H1 (cell line): ENCODE results near the gene RNPEPL1. TPM values are rescaled to one million over a fixed set of nuclear protein-coding genes. Genes with fewer than 3 reads are reported as not detected.

Experiments used
- CTCF ChIA-PET: fragments of 300-600 bp; sonication (Branson Sonifier 250); formaldehyde crosslinking; loops from one replicate; lab custom pipeline; 2021; ENCODE audit not compliant: partially characterized antibody; lab: Charles Lee
- POLR2A ChIA-PET: fragments of 300-600 bp; sonication (Branson Sonifier 250); formaldehyde crosslinking; loops from one replicate; lab custom pipeline; 2021; ENCODE audit warnings: inconsistent platforms; ENCODE audit not compliant: partially characterized antibody; lab: Charles Lee
- DNase-seq, 2 experiments: peaks; one replicate each; pipeline versions ENCODE4 v3.0.0 to v3.0.0-alpha.2; 2010 to 2022; ENCODE audit warnings: low spot score in 2 of 2, low read depth in 1 of 2, mixed read lengths in 1 of 2
- FAIRE-seq: peaks from 2 replicates; lab custom pipeline; 2011; peaks lifted over from hg19 to GRCh38; lab: Jason Lieb, UNC
- H2AFZ ChIP-seq: 2 replicates; pipeline ENCODE4 v1.8.1; 2012; ENCODE audit warnings: low read length, inconsistent platforms
- H2AK5ac ChIP-seq: 2 replicates; pipeline ENCODE4 v1.6.1; 2013; ENCODE audit warnings: low read depth, low read length
- H2BK120ac ChIP-seq: replicated peaks from 2 replicates; pipeline ENCODE3; 2013; ENCODE audit warnings: low read depth, low read length, inconsistent platforms
- H2BK12ac ChIP-seq: 2 replicates; pipeline ENCODE4 v1.6.1; 2013; ENCODE audit warnings: low read depth, low read length
- H2BK15ac ChIP-seq: 2 replicates; pipeline ENCODE4 v1.6.1; 2013; ENCODE audit warnings: low read length
- H2BK20ac ChIP-seq: 2 replicates; pipeline ENCODE4 v1.6.1; 2013; ENCODE audit warnings: low read length
- H2BK5ac ChIP-seq: 2 replicates; pipeline ENCODE4 v1.6.1; 2013; ENCODE audit warnings: low read depth, low read length
- H3K14ac ChIP-seq: 2 replicates; pipeline ENCODE4 v1.6.1; 2013; ENCODE audit warnings: inconsistent platforms; ENCODE audit not compliant: insufficient read length
- H3K18ac ChIP-seq: 2 replicates; pipeline ENCODE4 v1.6.1; 2013; ENCODE audit warnings: low read length; ENCODE audit errors: extremely low read depth
- H3K23ac ChIP-seq: 2 replicates; pipeline ENCODE4 v1.6.1; 2013; ENCODE audit warnings: inconsistent platforms; ENCODE audit not compliant: insufficient read length
- H3K23me2 ChIP-seq: 2 replicates; pipeline ENCODE4 v1.6.1; 2013; ENCODE audit warnings: low read depth, low read length
- H3K27ac ChIP-seq: 2 replicates; pipeline ENCODE4 v1.6.1; 2011; ENCODE audit warnings: low read depth, low read length, inconsistent platforms
- H3K27me3 ChIP-seq, 4 experiments: replicated peaks in 1 of 4; 1 replicate in 1 of 4; 2 replicates in 3 of 4; pipeline versions ENCODE4 v1.6.1 to v1.8.1; 2011 to 2013; ENCODE audit warnings: low read length in 3 of 4, mild to moderate bottlenecking in 3 of 4, inconsistent platforms in 2 of 4, mixed read lengths in 2 of 4, moderate library complexity in 1 of 4; ENCODE audit not compliant: control insufficient read depth in 3 of 4, insufficient read depth in 3 of 4; ENCODE audit errors: extremely low read depth in 1 of 4
- H3K36me3 ChIP-seq, 4 experiments: 2 replicates each; pipeline versions ENCODE4 v1.6.1 to v1.8.1; 2011 to 2013; ENCODE audit warnings: mild to moderate bottlenecking in 4 of 4, low read length in 3 of 4, moderate library complexity in 2 of 4, control low read depth in 1 of 4, inconsistent platforms in 1 of 4; ENCODE audit not compliant: insufficient read depth in 4 of 4, control insufficient read depth in 2 of 4
- H3K4ac ChIP-seq: replicated peaks from 2 replicates; pipeline ENCODE3; 2013; ENCODE audit warnings: low read length, low read depth, mixed read lengths, inconsistent platforms; ENCODE audit not compliant: insufficient read length
- H3K4me1 ChIP-seq, 4 experiments: replicated peaks in 1 of 4; 1 replicate in 1 of 4; 2 replicates in 3 of 4; pipeline versions ENCODE4 v1.6.1 to v1.8.1; 2011 to 2013; ENCODE audit warnings: low read length in 3 of 4, inconsistent platforms in 2 of 4, mixed read lengths in 1 of 4; ENCODE audit not compliant: insufficient read depth in 4 of 4, control insufficient read depth in 3 of 4
- H3K4me2 ChIP-seq, 2 experiments: 2 replicates each; pipeline versions ENCODE4 v1.6.1 to v1.8.1; 2011 to 2013; ENCODE audit warnings: low read depth in 2 of 2, low read length in 2 of 2, control low read depth in 1 of 2, inconsistent platforms in 1 of 2, mild to moderate bottlenecking in 1 of 2; ENCODE audit not compliant: insufficient read depth in 1 of 2
- H3K4me3 ChIP-seq, 4 experiments: fragments of 200-600, 300-600 bp in 1 of 4; sonication (generic), shearing (Covaris generic), sonication (Bioruptor Twin) in 1 of 4; 2 replicates each; pipeline versions ENCODE4 v1.5.1 to v1.8.1; 2011 to 2016; ENCODE audit warnings: low read length in 4 of 4, low read depth in 3 of 4, control low read depth in 2 of 4, inconsistent platforms in 2 of 4, mild to moderate bottlenecking in 2 of 4, mixed read lengths in 1 of 4, moderate library complexity in 1 of 4; ENCODE audit not compliant: insufficient read depth in 2 of 4; ENCODE audit errors: extremely low read depth in 1 of 4
- H3K56ac ChIP-seq: replicated peaks from 2 replicates; pipeline ENCODE3; 2013; ENCODE audit warnings: low read depth, mild to moderate bottlenecking, mixed read lengths, low read length, inconsistent platforms; ENCODE audit not compliant: insufficient read length
- H3K79me1 ChIP-seq: 2 replicates; pipeline ENCODE4 v1.6.1; 2013; ENCODE audit warnings: low read depth, low read length, control low read depth
- H3K79me2 ChIP-seq, 2 experiments: 2 replicates each; pipeline versions ENCODE4 v1.6.1 to v1.8.1; 2012 to 2013; ENCODE audit warnings: low read length in 2 of 2, mild to moderate bottlenecking in 2 of 2, inconsistent platforms in 1 of 2; ENCODE audit not compliant: insufficient read depth in 2 of 2, control insufficient read depth in 1 of 2
- H3K9ac ChIP-seq, 4 experiments: replicated peaks in 1 of 4; 1 replicate in 1 of 4; 2 replicates in 3 of 4; pipeline versions ENCODE4 v1.6.1 to v1.8.1; 2011 to 2013; ENCODE audit warnings: low read depth in 3 of 4, low read length in 3 of 4, control low read depth in 2 of 4, mild to moderate bottlenecking in 2 of 4, moderate library complexity in 2 of 4, inconsistent platforms in 1 of 4; ENCODE audit errors: extremely low read depth in 1 of 4
- H3K9me3 ChIP-seq, 2 experiments: 2 replicates each; pipeline versions ENCODE4 v1.6.1 to v1.8.1; 2012 to 2013; ENCODE audit warnings: mild to moderate bottlenecking in 2 of 2, moderate library complexity in 2 of 2, control low read depth in 1 of 2, inconsistent platforms in 1 of 2, low read depth in 1 of 2, low read length in 1 of 2, mixed read lengths in 1 of 2; ENCODE audit not compliant: insufficient read depth in 2 of 2
- H4K20me1 ChIP-seq, 2 experiments: replicated peaks in 1 of 2; 2 replicates each; pipeline versions ENCODE3 to v1.8.1; 2011 to 2013; ENCODE audit warnings: inconsistent platforms in 2 of 2, low read length in 2 of 2, mild to moderate bottlenecking in 1 of 2; ENCODE audit not compliant: insufficient read depth in 2 of 2, control insufficient read depth in 1 of 2
- H4K5ac ChIP-seq: 2 replicates; pipeline ENCODE4 v1.6.1; 2013; ENCODE audit warnings: low read length, low read depth, mixed read lengths, inconsistent platforms; ENCODE audit not compliant: insufficient read length
- H4K8ac ChIP-seq: 2 replicates; pipeline ENCODE4 v1.8.0; 2013; ENCODE audit warnings: mild to moderate bottlenecking, moderate library complexity, low read length, inconsistent platforms; ENCODE audit not compliant: insufficient read depth; ENCODE audit errors: extremely low read depth
- H4K91ac ChIP-seq: replicated peaks from 2 replicates; pipeline ENCODE3; 2013; ENCODE audit warnings: low read length, mixed read lengths, inconsistent platforms; ENCODE audit not compliant: insufficient read length
- SIN3A ChIP-seq, 2 experiments: IDR thresholded peaks in 1 of 2; conservative IDR thresholded peaks in 1 of 2; 2 replicates each; pipeline ENCODE4 v1.6.1; 2011 to 2012; ENCODE audit warnings: low read length in 2 of 2, improper control_type of control experiment in 1 of 2, low read depth in 1 of 2, mild to moderate bottlenecking in 1 of 2
- WGBS, 2 experiments: shearing (Covaris generic) in 1 of 2; methylation state at CpG; one replicate each; pipeline versions ENCODE4 v1.1.6 to v1.1.7; 2013 to 2015; ENCODE audit warnings: low lambda C conversion rate in 2 of 2, mixed read lengths in 2 of 2, inconsistent platforms in 1 of 2, low coverage in 1 of 2, missing lambda C conversion rate in 1 of 2; ENCODE audit not compliant: insufficient replicate concordance in 2 of 2, insufficient coverage in 1 of 2, insufficient read length in 1 of 2; ENCODE audit errors: extremely low coverage in 1 of 2, missing lambda C conversion rate in 1 of 2; 5-methylcytosine and 5-hydroxymethylcytosine counted together
- polyA plus RNA-seq, 7 experiments: library from polyadenylated mRNA; depleted of rRNA in 3 of 7; stranded (reverse) in 5 of 7; unstranded in 2 of 7; fragments of >200 nt in 5 of 7; fragments of 200-250 nt in 2 of 7; gene quantifications; 1 replicate in 5 of 7; 2 replicates in 1 of 7; 4 replicates in 1 of 7; pipeline versions ENCODE4 v1.2.1 to v1.2.3, GENCODE V29; 2011 to 2013; ENCODE audit warnings: missing spikeins in 2 of 7, mixed read lengths in 2 of 7
- total RNA-seq: library from RNA; stranded (reverse); fragmentation: NEBNext Ultra II Directional; extraction: Animal tissue kit (Norgen Biotek cat#: 25700); gene quantifications from 2 replicates; pipeline ENCODE4 v1.2.1, GENCODE V29; 2021
- TF ChIP-seq, protein P1 (sequence below), 3 experiments: IDR thresholded peaks; 1 replicate in 2 of 3; 2 replicates in 1 of 3; pipeline versions ENCODE4 v1.5.1 to v1.6.1; 2011; ENCODE audit warnings: low read length in 3 of 3, mild to moderate bottlenecking in 3 of 3, inconsistent platforms in 2 of 3, low read depth in 1 of 3, moderate library complexity in 1 of 3; ENCODE audit not compliant: insufficient read depth in 1 of 3; ENCODE audit errors: control extremely low read depth in 1 of 3

Gene RNPEPL1
- total and polyA plus RNA-seq, 2 of the 8 experiments (the other 6 are each of a cell fraction or from before 2014, with no cell fraction given): 9.0 to 11.3 TPM

DNA sequence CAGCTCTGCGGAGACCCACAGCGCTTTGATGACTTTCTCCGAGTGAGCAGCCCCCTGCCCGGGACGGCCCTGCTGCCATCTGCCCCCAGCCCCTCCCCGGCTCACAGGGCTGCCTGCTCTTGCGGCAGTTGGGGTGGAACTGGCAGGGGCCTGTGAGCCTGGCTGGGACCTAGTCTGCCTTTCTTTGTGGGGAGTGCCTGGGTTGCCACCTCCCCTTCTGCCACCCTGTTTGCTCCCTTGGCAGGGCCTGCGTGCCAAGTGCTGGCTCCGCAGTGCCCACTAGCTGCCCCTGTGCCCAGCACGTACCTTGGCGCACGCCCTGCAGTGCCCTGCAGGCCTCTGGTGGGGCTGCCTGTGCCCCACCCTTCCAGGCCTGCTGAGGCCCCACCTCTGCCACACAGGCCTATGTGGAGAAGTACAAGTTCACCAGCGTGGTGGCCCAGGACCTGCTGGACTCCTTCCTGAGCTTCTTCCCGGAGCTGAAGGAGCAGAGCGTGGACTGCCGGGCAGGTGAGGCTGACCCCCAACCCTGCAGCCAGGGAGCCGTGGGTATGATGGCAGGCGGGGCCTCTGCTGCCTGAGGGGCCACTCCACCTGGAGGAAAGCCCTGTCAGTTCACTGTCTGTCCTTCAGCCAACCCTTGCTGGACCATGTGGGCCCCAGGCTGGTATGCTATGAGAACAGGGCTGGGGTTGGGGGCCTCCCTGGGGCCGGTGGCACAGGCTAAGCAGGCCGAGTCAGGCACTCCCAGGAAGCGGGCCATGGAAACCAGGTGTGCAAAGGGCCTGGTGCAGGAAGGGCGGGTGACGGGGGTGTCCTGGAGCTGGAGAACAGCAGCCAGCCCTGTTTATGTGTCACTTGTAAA lies 7.0 kb downstream of the RNPEPL1 start:
- no peaks in the 10 kb centered on the region for H3K36me3 ChIP-seq
- no peak overlapping the region for H4K91ac ChIP-seq
- ChIA-PET CTCF (interaction anchor here (0.8 to 2.0 kb wide), 5 partner anchors 8 to 14 kb away, joined by 3 to 8 read pairs (median 3); no protein-coding TSS in a partner anchor), POLR2A (no interaction called here)
- H4K5ac ChIP-seq: no peak overlapping the region
- no peak overlapping the region for H2BK120ac ChIP-seq
- TF ChIP-seq, protein P1, sequence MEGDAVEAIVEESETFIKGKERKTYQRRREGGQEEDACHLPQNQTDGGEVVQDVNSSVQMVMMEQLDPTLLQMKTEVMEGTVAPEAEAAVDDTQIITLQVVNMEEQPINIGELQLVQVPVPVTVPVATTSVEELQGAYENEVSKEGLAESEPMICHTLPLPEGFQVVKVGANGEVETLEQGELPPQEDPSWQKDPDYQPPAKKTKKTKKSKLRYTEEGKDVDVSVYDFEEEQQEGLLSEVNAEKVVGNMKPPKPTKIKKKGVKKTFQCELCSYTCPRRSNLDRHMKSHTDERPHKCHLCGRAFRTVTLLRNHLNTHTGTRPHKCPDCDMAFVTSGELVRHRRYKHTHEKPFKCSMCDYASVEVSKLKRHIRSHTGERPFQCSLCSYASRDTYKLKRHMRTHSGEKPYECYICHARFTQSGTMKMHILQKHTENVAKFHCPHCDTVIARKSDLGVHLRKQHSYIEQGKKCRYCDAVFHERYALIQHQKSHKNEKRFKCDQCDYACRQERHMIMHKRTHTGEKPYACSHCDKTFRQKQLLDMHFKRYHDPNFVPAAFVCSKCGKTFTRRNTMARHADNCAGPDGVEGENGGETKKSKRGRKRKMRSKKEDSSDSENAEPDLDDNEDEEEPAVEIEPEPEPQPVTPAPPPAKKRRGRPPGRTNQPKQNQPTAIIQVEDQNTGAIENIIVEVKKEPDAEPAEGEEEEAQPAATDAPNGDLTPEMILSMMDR (IDR thresholded peaks at IDR 0.05; ENCODE audit: control extremely low read depth in 1 of 3, insufficient read depth in 1 of 3, low read depth in 1 of 3, low read length in 3 of 3): no peak
- TF ChIP-seq SIN3A (conservative IDR thresholded peaks at IDR 0.05 in 1 of 2, IDR thresholded peaks at IDR 0.05 in 1 of 2; ENCODE audit: low read depth in 1 of 2, low read length in 2 of 2): no peak
- H3K79me2 ChIP-seq: no peaks in the 10 kb centered on the region
- H3K27ac ChIP-seq: no peak overlapping the region
- H3K14ac ChIP-seq: no peak overlapping the region
- no peak overlapping the region for H2BK5ac ChIP-seq
- DNase-seq: no peak
- no peak overlapping the region for H3K18ac ChIP-seq
- no peaks in the 10 kb centered on the region for H3K9me3 ChIP-seq
- peaks cover 0 to 8% (median 0%) of the 10 kb centered on the region in 4 experiments; a peak in 2 of 7 replicates for H3K4me1 ChIP-seq
- H3K56ac ChIP-seq: no peak overlapping the region
- WGBS, 2 experiments: 95% methylated on average over 20 of the region's 23 CpGs; no CpG with 5 or more reads in 1 of the 2 experiments
- no peak overlapping the region for H2AK5ac ChIP-seq
- no peak for FAIRE-seq
- no peak overlapping the region for H2BK12ac ChIP-seq
- H2BK15ac ChIP-seq: no peak overlapping the region
- no peak overlapping the region for H3K9ac ChIP-seq
- no peak overlapping the region for H3K4me2 ChIP-seq
- no peak overlapping the region for H3K4me3 ChIP-seq
- H3K23me2 ChIP-seq: no peaks in the 10 kb centered on the region
- peaks cover 0 to 1% (median under 1%) of the 10 kb centered on the region in 4 experiments; a peak in 2 of 7 replicates for H3K27me3 ChIP-seq
- no peak overlapping the region for H3K23ac ChIP-seq
- no peak overlapping the region for H2BK20ac ChIP-seq
- no peak overlapping the region for H3K4ac ChIP-seq
- H3K79me1 ChIP-seq: peaks cover 4% of the 10 kb centered on the region; the same call in 1 of the 2 replicates
- H4K8ac ChIP-seq: no peak overlapping the region
- H2AFZ ChIP-seq: no peak overlapping the region
- peaks cover 10 to 18% of the 10 kb centered on the region in 2 experiments for H4K20me1 ChIP-seq
